Calu3 (cell line): ENCODE measurements around the gene RBM47. TPM values are rescaled to one million over a fixed set of nuclear protein-coding genes. Genes with fewer than 3 reads are reported as not detected.
A peak's percentile ranks its signal among the peaks of the same experiment; 100 is the strongest.

ENCODE experiments used
- BruUV-seq: library from RNA; stranded (reverse); fragments of 400-500 nt; replicated peaks from 2 replicates; lab custom pipeline; 2021; lab: Mats Ljungman, UMichigan
- CTCF ChIA-PET: fragments of 300-600 bp; sonication (Branson Sonifier 250); formaldehyde crosslinking; loops from one replicate; lab custom pipeline; 2022; ENCODE audit warnings: antibody characterized with exemption; lab: Charles Lee
- DNase-seq: peaks from one replicate; pipeline ENCODE4 v3.0.0; 2022
- H3K27ac Mint-ChIP-seq: one replicate; pipeline ENCODE4 v1.8.0; 2022; ENCODE audit warnings: mixed read lengths; ENCODE audit not compliant: unreplicated experiment
- H3K27me3 Mint-ChIP-seq: one replicate; pipeline ENCODE4 v1.8.0; 2022; ENCODE audit warnings: mixed read lengths; ENCODE audit not compliant: unreplicated experiment
- H3K36me3 Mint-ChIP-seq: one replicate; pipeline ENCODE4 v1.8.0; 2022; ENCODE audit warnings: mild to moderate bottlenecking, moderate library complexity, mixed read lengths; ENCODE audit not compliant: insufficient read depth, unreplicated experiment
- H3K4me1 Mint-ChIP-seq: one replicate; pipeline ENCODE4 v1.8.0; 2022; ENCODE audit warnings: mild to moderate bottlenecking, low read depth, mixed read lengths; ENCODE audit not compliant: unreplicated experiment
- H3K4me3 Mint-ChIP-seq: one replicate; pipeline ENCODE4 v1.8.0; 2022; ENCODE audit warnings: mild to moderate bottlenecking, low read depth, moderate library complexity, mixed read lengths; ENCODE audit not compliant: unreplicated experiment
- H3K9me3 Mint-ChIP-seq: one replicate; pipeline ENCODE4 v1.8.0; 2022; ENCODE audit warnings: low read depth, mixed read lengths; ENCODE audit not compliant: unreplicated experiment
- CTCF ChIP-seq: fragments of 200-600 bp; IDR thresholded peaks from one replicate; pipeline ENCODE4 v1.8.0; 2022; ENCODE audit warnings: antibody characterized with exemption; ENCODE audit not compliant: unreplicated experiment
- intact Hi-C: fragments of 100-400 bp; cut with micrococcal nuclease; formaldehyde crosslinking; loops from one replicate; pipeline ENCODE4 v1.10.0; 2022; ENCODE audit not compliant: unreplicated experiment
- total RNA-seq: library from RNA; stranded (reverse); gene quantifications from 2 replicates; pipeline ENCODE4 v1.2.3, GENCODE V29; 2022

RBM47 gene
- total RNA-seq, 1 experiment from 2014 or later: 86.6 TPM

DNA sequence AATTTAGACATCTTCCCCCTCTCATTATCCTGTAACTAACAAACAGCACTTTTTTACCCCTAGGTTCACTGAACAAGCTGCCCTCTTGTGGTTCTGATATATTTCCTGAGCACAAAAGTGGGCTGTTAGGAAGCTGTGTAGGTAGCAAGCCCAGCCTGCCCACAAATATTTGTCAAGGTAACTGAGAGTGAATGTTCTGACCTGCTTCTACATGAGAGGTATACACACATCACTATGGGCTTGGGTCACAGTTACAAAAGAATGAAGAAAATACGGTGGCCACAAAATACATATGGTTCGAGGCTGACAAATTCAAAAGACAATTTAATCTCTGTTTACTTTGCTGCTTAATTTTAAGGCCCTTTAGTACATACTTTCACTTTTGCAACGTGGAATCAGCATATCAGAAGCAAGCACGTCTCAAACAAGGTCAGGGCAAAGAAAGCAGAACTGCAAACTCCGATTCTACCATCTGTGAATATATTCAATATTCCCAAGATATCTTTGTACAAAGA is 78.7 kb downstream of the RBM47 start:
- H3K27ac Mint-ChIP-seq: no peak overlapping the region
- H3K4me3 Mint-ChIP-seq: peak overlapping the region; percentile 59
- peaks cover 21% of the 10 kb centered on the region for H3K36me3 Mint-ChIP-seq
- no TSS peak for BruUV-seq
- CTCF ChIA-PET: interaction anchor here (0.6 to 1.4 kb wide), 8 partner anchors 9 to 186 kb away, joined by 3 to 7 read pairs (median 3); no protein-coding TSS in a partner anchor
- H3K9me3 Mint-ChIP-seq: no peaks in the 10 kb centered on the region
- peaks cover 36% of the 10 kb centered on the region for H3K4me1 Mint-ChIP-seq
- TF ChIP-seq CTCF: no peak
- H3K27me3 Mint-ChIP-seq: no peaks in the 10 kb centered on the region
- DNase-seq: peak; percentile 17
- intact Hi-C loops: loop anchor here (5.0 to 10.0 kb wide), 2 partner anchors 39 to 164 kb away; no protein-coding TSS in a partner anchor

GRCh38 chr4:40550196-40550595 is 79.5 kb downstream of the RBM47 start:
- H3K27me3 Mint-ChIP-seq: no peaks in the 10 kb centered on the region
- CTCF ChIA-PET: interaction anchor here (0.6 to 1.1 kb wide), 4 partner anchors 13 to 187 kb away, joined by 3 to 7 read pairs (median 4); no protein-coding TSS in a partner anchor
- intact Hi-C loops: loop anchor here (5.0 to 10.0 kb wide), 2 partner anchors 38 to 165 kb away; no protein-coding TSS in a partner anchor
- peaks cover 21% of the 10 kb centered on the region for H3K36me3 Mint-ChIP-seq
- no peak for TF ChIP-seq CTCF
- DNase-seq: no peak
- H3K27ac Mint-ChIP-seq: no peak overlapping the region
- H3K4me1 Mint-ChIP-seq: peaks cover 36% of the 10 kb centered on the region
- H3K4me3 Mint-ChIP-seq: no peak overlapping the region
- no TSS peak for BruUV-seq
- H3K9me3 Mint-ChIP-seq: no peaks in the 10 kb centered on the region

DNA sequence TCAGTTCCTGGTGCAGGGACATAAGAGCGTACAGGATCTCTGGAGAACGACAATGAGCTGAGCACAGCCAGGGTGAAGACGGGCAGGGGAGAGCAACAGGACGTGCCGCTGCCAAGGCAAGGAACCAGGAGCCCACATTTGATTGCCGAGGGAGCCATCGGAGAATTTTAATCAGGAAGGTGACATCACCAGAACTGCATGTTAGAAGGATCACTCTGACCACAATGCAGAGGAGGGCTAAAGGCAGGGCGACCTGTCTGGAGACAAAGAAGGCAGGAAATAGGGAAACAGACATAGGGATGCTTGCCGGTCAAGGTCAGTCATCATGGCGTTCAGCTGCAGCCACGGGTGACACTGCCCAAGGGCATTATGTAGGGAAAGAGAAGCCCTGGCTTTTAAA is 81.4 kb downstream of the RBM47 start:
- peaks cover 30% of the 10 kb centered on the region for H3K4me1 Mint-ChIP-seq

DNA sequence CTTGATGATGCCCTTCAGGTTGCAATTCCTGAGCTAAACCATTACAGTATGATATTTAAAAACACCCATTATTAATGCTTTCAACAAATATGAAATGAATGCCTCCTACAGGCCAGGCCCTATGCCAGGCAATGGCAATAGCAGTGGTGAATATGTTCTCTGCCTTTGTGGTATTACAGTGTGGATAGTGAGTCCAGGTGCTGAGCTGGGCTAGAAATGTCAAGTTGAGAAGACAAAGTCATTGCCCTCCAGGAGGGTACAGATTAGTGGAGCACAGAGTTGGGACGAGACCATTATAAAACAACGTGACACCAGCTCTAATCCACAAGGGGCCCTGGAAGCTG is 81.9 kb downstream of the RBM47 start:
- Mint-ChIP-seq H3K9me3 (no peaks in the 10 kb centered on the region), H3K4me1 (peaks cover 25% of the 10 kb centered on the region), H3K4me3 (no peak overlapping the region), H3K27ac (no peak overlapping the region), H3K27me3 (no peaks in the 10 kb centered on the region), H3K36me3 (peaks cover 11% of the 10 kb centered on the region)
- no TSS peak for BruUV-seq
- TF ChIP-seq CTCF: no peak
- CTCF ChIA-PET: no interaction called here
- intact Hi-C loops: no loop called here
- DNase-seq: no peak

More for the DNA sequence above, 81.4 kb downstream of the RBM47 start:
- no peak overlapping the region for H3K4me3 Mint-ChIP-seq
- TF ChIP-seq CTCF: no peak
- intact Hi-C loops: no loop called here
- no peaks in the 10 kb centered on the region for H3K9me3 Mint-ChIP-seq
- DNase-seq: no peak
- H3K27ac Mint-ChIP-seq: no peak overlapping the region
- no peaks in the 10 kb centered on the region for H3K27me3 Mint-ChIP-seq
- CTCF ChIA-PET: no interaction called here
- H3K36me3 Mint-ChIP-seq: peaks cover 14% of the 10 kb centered on the region
- no TSS peak for BruUV-seq
